Activated CD8-positive, alpha-beta T cell treated with anti-CD3 and anti-CD28 coated beads for 36 hours (primary cell): ENCODE measurements around the gene GASK1A. TPM values are rescaled to one million over a fixed set of nuclear protein-coding genes. Genes with fewer than 3 reads are reported as not detected.

Source experiments
- ATAC-seq: fragments of 200-7000 bp; cut with Tn5 transposase; one replicate; pipeline ENCODE4 v1.10.0; 2021; ENCODE audit warnings: mild to moderate bottlenecking, moderate library complexity
- CTCF ChIA-PET: fragments of 350-600 bp; sonication (Branson Sonifier 250); formaldehyde crosslinking; loops from one replicate; lab custom pipeline; 2021; ENCODE audit warnings: antibody characterized with exemption; lab: Charles Lee
- POLR2A ChIA-PET: fragments of 350-600 bp; sonication (Branson Sonifier 250); formaldehyde crosslinking; loops from one replicate; lab custom pipeline; 2021; ENCODE audit warnings: antibody characterized with exemption; lab: Charles Lee
- DNase-seq: peaks from one replicate; pipeline ENCODE4 v3.0.0-alpha.2; 2020
- H3K27ac Mint-ChIP-seq: one replicate; pipeline ENCODE4 v1.8.0; 2021; ENCODE audit warnings: mild to moderate bottlenecking, mixed read lengths
- H3K27me3 Mint-ChIP-seq: one replicate; pipeline ENCODE4 v1.8.0; 2021; ENCODE audit warnings: mixed read lengths
- H3K36me3 Mint-ChIP-seq: one replicate; pipeline ENCODE4 v1.8.0; 2021; ENCODE audit warnings: low read depth, mixed read lengths
- H3K4me1 Mint-ChIP-seq: one replicate; pipeline ENCODE4 v1.8.0; 2021; ENCODE audit warnings: low read depth, mixed read lengths
- H3K4me3 Mint-ChIP-seq: one replicate; pipeline ENCODE4 v1.8.0; 2021; ENCODE audit warnings: mild to moderate bottlenecking, moderate library complexity, mixed read lengths
- H3K9me3 Mint-ChIP-seq: one replicate; pipeline ENCODE4 v1.8.0; 2021; ENCODE audit warnings: mixed read lengths
- intact Hi-C: fragments of 100-400 bp; cut with micrococcal nuclease; formaldehyde crosslinking; loops from one replicate; pipeline ENCODE4 v1.10.0; 2022
- total RNA-seq, 2 experiments: library from RNA; stranded (reverse); gene quantifications; one replicate each; pipeline ENCODE4 v1.2.3, GENCODE V29; 2021
- TF ChIP-seq, protein P1 (sequence below): fragments of 200-600 bp; IDR thresholded peaks from one replicate; pipeline ENCODE4 v1.8.0; 2022; ENCODE audit warnings: antibody characterized with exemption, mild to moderate bottlenecking

Gene GASK1A
- total RNA-seq, 2 experiments from 2014 or later, result 0.11 TPM; not detected in 1

DNA sequence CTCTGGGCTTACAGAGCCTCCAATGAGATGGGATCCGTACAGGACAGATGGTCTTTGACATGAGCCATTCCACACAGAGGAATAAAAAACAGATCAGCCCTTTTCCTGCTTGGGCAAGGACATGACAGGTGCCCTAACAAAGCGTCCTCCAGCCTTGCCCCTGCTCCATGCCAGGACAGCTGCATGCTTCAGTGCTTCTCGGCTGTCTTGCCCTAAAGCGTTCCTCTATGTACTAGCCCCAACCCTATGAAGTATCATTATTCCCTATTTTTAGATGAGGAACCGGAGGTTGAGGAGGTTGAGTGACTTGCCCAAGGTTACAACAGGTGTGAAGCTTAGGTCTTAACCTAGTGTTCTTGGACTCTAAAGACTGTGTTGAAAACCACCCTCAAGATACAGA is 116.3 kb downstream of the GASK1A start:
- Mint-ChIP-seq H3K27ac (no peak overlapping the region), H3K4me3 (no peak overlapping the region), H3K36me3 (peaks cover 4% of the 10 kb centered on the region), H3K4me1 (peaks cover under 1% of the 10 kb centered on the region), H3K27me3 (no peaks in the 10 kb centered on the region), H3K9me3 (no peaks in the 10 kb centered on the region)
- intact Hi-C loops, result no loop called here
- CTCF ChIA-PET, result no interaction called here
- TF ChIP-seq, protein P1, sequence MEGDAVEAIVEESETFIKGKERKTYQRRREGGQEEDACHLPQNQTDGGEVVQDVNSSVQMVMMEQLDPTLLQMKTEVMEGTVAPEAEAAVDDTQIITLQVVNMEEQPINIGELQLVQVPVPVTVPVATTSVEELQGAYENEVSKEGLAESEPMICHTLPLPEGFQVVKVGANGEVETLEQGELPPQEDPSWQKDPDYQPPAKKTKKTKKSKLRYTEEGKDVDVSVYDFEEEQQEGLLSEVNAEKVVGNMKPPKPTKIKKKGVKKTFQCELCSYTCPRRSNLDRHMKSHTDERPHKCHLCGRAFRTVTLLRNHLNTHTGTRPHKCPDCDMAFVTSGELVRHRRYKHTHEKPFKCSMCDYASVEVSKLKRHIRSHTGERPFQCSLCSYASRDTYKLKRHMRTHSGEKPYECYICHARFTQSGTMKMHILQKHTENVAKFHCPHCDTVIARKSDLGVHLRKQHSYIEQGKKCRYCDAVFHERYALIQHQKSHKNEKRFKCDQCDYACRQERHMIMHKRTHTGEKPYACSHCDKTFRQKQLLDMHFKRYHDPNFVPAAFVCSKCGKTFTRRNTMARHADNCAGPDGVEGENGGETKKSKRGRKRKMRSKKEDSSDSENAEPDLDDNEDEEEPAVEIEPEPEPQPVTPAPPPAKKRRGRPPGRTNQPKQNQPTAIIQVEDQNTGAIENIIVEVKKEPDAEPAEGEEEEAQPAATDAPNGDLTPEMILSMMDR, result no peak
- ATAC-seq (no peak), DNase-seq (no peak)
- POLR2A ChIA-PET, result interaction anchor here (1.4 kb wide), 1 partner anchor 16 kb away, joined by 3 read pairs; no protein-coding TSS in a partner anchor

DNA sequence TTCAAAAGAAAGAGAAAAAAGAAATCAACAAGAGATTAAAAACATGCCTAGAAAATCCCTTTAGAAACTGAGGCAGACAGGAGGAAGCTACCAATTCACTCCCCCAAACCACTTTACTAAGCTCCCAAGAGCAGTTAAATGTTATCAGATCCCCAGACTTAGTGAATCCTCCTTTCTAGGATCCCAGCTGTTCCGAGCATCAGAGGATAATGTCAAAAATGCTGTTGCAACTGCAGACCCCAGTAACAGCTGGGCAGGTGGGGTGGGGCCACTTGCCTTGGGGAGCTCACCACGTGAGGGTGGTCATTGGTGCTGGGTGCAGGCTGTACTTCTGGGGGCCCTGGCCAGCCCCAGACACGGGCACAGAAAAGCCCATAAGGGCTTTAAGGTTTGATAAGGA is 117.7 kb downstream of the GASK1A start:
- Mint-ChIP-seq H3K27me3 (no peaks in the 10 kb centered on the region), H3K4me3 (no peak overlapping the region), H3K36me3 (peaks cover 4% of the 10 kb centered on the region), H3K9me3 (no peaks in the 10 kb centered on the region), H3K4me1 (no peaks in the 10 kb centered on the region), H3K27ac (no peak overlapping the region)
- POLR2A ChIA-PET, result interaction anchor here (1.3 kb wide), 1 partner anchor 9 kb away, joined by 6 read pairs; the partner anchor contains the start of gene POMGNT2
- DNase-seq (no peak), ATAC-seq (no peak)
- TF ChIP-seq, protein P1, result no peak
- intact Hi-C loops, result no loop called here
- CTCF ChIA-PET, result interaction anchor here (1.2 kb wide), 1 partner anchor 8 kb away, joined by 3 read pairs; no protein-coding TSS in a partner anchor

DNA sequence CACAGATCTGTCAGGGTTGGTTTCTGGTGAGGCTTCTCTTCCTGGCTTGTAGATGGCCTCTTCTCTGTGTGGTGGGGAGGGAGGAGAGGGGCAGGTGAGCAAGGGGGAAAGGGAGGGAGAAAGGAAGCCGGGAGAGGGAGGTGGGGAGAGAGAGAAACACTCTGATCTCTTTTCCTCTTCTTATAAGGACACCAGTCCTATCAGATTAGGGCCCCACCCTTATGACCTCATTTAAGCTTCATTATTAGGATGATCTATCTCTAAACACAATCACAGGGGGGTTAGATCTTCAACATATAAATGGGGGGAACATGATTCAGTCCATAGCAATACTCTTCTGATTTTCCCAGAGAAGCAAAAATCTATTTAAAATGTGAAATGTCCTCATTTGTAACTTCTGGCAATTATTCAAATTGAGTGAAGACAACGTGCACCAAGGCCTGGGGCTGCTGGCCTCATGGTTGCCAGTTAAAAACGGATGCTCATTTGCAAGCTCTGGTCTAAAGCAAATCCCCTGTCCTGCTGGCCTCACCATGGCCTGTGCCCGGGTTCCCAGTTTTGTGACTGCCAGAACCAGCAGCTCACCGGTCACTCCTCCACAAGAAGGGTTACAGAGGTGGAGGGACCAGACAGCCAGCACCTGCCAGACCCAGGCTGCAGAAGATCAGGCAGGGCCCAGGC is 118.4 kb downstream of the GASK1A start:
- intact Hi-C loops, result no loop called here
- TF ChIP-seq, protein P1, result no peak
- Mint-ChIP-seq H3K9me3 (no peaks in the 10 kb centered on the region), H3K36me3 (peaks cover 4% of the 10 kb centered on the region), H3K27me3 (no peaks in the 10 kb centered on the region), H3K4me1 (no peaks in the 10 kb centered on the region), H3K27ac (no peak overlapping the region), H3K4me3 (no peak overlapping the region)
- DNase-seq (no peak), ATAC-seq (no peak)
- CTCF ChIA-PET, result interaction anchor here (1.2 kb wide), 1 partner anchor 9 kb away, joined by 3 read pairs; no protein-coding TSS in a partner anchor
- POLR2A ChIA-PET, result interaction anchor here (1.3 kb wide), 1 partner anchor 8 kb away, joined by 6 read pairs; the partner anchor contains the start of gene POMGNT2

DNA sequence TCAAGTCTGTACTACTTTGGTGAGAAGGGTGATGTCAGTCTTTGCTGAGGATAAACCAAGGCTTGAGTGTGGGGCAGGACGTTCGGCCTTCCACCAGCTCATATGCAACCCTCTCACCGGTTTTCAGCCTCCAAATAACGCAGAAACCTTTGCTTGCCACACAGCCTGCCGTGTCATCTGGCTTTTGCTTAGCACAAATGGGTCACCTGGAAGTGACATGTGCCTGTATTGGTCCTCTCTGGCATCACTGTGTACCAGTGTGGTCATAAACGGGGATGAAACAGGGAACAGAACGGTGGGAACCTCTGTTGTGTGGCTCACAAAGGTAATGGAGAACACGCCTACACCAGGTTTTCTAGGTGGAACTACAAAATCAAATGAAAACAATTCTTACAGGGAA is 119.7 kb downstream of the GASK1A start:
- DNase-seq (no peak), ATAC-seq (no peak)
- intact Hi-C loops, result no loop called here
- peaks cover 4% of the 10 kb centered on the region for H3K36me3 Mint-ChIP-seq
- H3K4me3 Mint-ChIP-seq, result no peak overlapping the region
- no peaks in the 10 kb centered on the region for H3K9me3 Mint-ChIP-seq
- TF ChIP-seq, protein P1, result no peak
- H3K27ac Mint-ChIP-seq, result no peak overlapping the region
- H3K27me3 Mint-ChIP-seq, result no peaks in the 10 kb centered on the region
- CTCF ChIA-PET, result no interaction called here
- POLR2A ChIA-PET, result no interaction called here
- H3K4me1 Mint-ChIP-seq, result peaks cover 5% of the 10 kb centered on the region

DNA sequence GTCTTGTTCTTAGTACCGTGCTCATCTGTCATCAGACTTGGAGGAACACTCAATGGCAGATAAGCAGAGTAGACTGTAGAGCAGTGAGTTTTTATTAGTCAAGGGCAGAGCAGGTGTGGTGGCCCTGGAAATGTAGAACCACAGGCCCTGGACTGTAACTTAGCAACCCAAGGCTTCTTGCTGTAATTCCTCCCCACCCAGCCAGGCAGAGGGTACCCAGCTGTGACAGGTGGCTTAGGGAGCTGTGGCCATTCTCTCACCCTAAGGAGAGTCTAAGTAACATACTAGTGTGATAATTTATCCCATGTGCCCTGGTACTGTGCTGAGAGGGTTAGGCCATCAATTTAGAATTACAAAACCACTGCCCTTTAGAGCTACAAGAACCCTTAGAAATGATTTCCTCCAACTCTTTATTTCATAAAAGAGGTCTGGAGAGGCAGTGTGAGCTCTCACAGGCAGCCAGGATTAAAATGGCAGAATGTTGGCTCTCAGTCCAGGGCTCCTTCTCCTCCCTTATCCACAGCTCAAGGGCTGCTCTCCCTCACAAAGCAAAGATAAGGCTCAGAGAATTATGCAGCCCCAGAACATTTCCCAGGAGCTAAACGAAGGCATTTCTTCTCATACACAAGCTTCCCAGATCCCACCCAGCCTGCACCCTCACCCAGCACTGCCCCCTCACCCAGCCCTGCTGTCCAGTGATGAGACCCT is 123.8 kb downstream of the GASK1A start:
- POLR2A ChIA-PET, result no interaction called here
- CTCF ChIA-PET, result interaction anchor here (1.0 to 1.2 kb wide), 2 partner anchors 15 to 141 kb away, joined by 3 to 5 read pairs; no protein-coding TSS in a partner anchor
- ATAC-seq (no peak), DNase-seq (no peak)
- H3K9me3 Mint-ChIP-seq, result no peaks in the 10 kb centered on the region
- intact Hi-C loops, result no loop called here
- TF ChIP-seq, protein P1, result no peak
- H3K27me3 Mint-ChIP-seq, result no peaks in the 10 kb centered on the region
- no peak overlapping the region for H3K27ac Mint-ChIP-seq
- H3K4me3 Mint-ChIP-seq, result no peak overlapping the region
- H3K36me3 Mint-ChIP-seq, result no peaks in the 10 kb centered on the region
- H3K4me1 Mint-ChIP-seq, result peaks cover 23% of the 10 kb centered on the region
